ENCODE results near the gene CHTOP.

GRCh38 chr1:153678519-153679336 lies 44.9 kb downstream of the CHTOP start, which contains the start of gene NPR1:
- TF ChIP-seq CTCF (IDR thresholded peaks at IDR 0.05; ENCODE audit: low read length) = no peak
- TF ChIP-seq EZH2 (IDR thresholded peaks at IDR 0.05; ENCODE audit: borderline replicate concordance, low read length) = no peak
